CD8-positive, alpha-beta memory T cell (primary cell): Measurements from ENCODE around the gene STX10. TPM values are rescaled to one million over a fixed set of nuclear protein-coding genes. Genes with fewer than 3 reads are reported as not detected.

Source experiments
- CTCF ChIA-PET: fragments of 350-600 bp; sonication (Branson Sonifier 250); formaldehyde crosslinking; loops from one replicate; lab custom pipeline; 2021; ENCODE audit warnings: antibody characterized with exemption; lab: Charles Lee
- POLR2A ChIA-PET: fragments of 350-600 bp; sonication (Branson Sonifier 250); formaldehyde crosslinking; loops from one replicate; lab custom pipeline; 2021; ENCODE audit warnings: antibody characterized with exemption; lab: Charles Lee
- DNase-seq, 5 donors: peaks; one replicate each; pipeline versions ENCODE4 v3.0.0 to v3.0.0-alpha.2; 2020 to 2022; ENCODE audit warnings: mixed read lengths in 1 of 5
- H3K27ac ChIP-seq: one replicate; pipeline ENCODE4 v1.7.0; 2013; ENCODE audit warnings: low read depth, mild to moderate bottlenecking, low read length, moderate library complexity
- H3K27me3 ChIP-seq: 2 replicates; pipeline ENCODE4 v1.7.0; 2013; ENCODE audit warnings: low read length, mild to moderate bottlenecking; ENCODE audit not compliant: insufficient read depth, poor library complexity, severe bottlenecking
- H3K36me3 ChIP-seq: 2 replicates; pipeline ENCODE4 v1.7.0; 2013; ENCODE audit warnings: mild to moderate bottlenecking, low read length, moderate library complexity; ENCODE audit not compliant: insufficient read depth
- H3K4me1 ChIP-seq: 2 replicates; pipeline ENCODE4 v1.7.0; 2013; ENCODE audit warnings: mild to moderate bottlenecking, low read length, moderate library complexity; ENCODE audit not compliant: insufficient read depth
- H3K4me3 ChIP-seq: 2 replicates; pipeline ENCODE4 v1.7.0; 2013; ENCODE audit warnings: mild to moderate bottlenecking, low read length
- H3K9me3 ChIP-seq: 2 replicates; pipeline ENCODE4 v1.7.0; 2013; ENCODE audit warnings: mild to moderate bottlenecking, low read length
- H3K27ac Mint-ChIP-seq, 8 donors: one replicate each; pipeline ENCODE4 v1.8.0; 2020 to 2021; ENCODE audit warnings: mixed read lengths in 8 of 8, mild to moderate bottlenecking in 6 of 8, inconsistent platforms in 3 of 8, moderate library complexity in 3 of 8
- H3K27me3 Mint-ChIP-seq, 2 donors: one replicate each; pipeline ENCODE4 v1.8.0; 2020 to 2021; ENCODE audit warnings: mixed read lengths in 2 of 2, mild to moderate bottlenecking in 1 of 2, moderate library complexity in 1 of 2
- H3K36me3 Mint-ChIP-seq, 3 donors: one replicate each; pipeline ENCODE4 v1.8.0; 2020 to 2021; ENCODE audit warnings: mixed read lengths in 3 of 3, inconsistent platforms in 1 of 3, mild to moderate bottlenecking in 1 of 3
- H3K4me1 Mint-ChIP-seq, 3 donors: one replicate each; pipeline ENCODE4 v1.8.0; 2020 to 2021; ENCODE audit warnings: mixed read lengths in 3 of 3, inconsistent platforms in 1 of 3, mild to moderate bottlenecking in 1 of 3
- H3K4me3 Mint-ChIP-seq, 7 donors: one replicate each; pipeline ENCODE4 v1.8.0; 2020 to 2021; ENCODE audit warnings: mixed read lengths in 7 of 7, mild to moderate bottlenecking in 6 of 7, moderate library complexity in 4 of 7, inconsistent platforms in 2 of 7
- H3K9me3 Mint-ChIP-seq, 5 donors: one replicate each; pipeline ENCODE4 v1.8.0; 2020 to 2022; ENCODE audit warnings: mixed read lengths in 5 of 5, mild to moderate bottlenecking in 3 of 5, moderate library complexity in 2 of 5, inconsistent platforms in 1 of 5
- polyA plus RNA-seq: library from polyadenylated mRNA; unstranded; fragments of 300-500 nt; fragmentation: Illumina TruSeq; gene quantifications from one replicate; pipeline ENCODE4 v1.2.3, GENCODE V29; 2021
- total RNA-seq, 2 experiments: library from RNA; stranded (reverse); gene quantifications; one replicate each; pipeline ENCODE4 v1.2.3, GENCODE V29; 2021

Gene STX10
- total and polyA plus RNA-seq, 3 experiments from 2014 or later = 58.7 to 63.7 (median 60.9) TPM

- peak overlapping the region in 6 of 7 donors; percentile 65 to 91 (median 82) for H3K4me3 Mint-ChIP-seq
- peaks cover 0 to 5% of the 10 kb centered on the region in 2 donors for H3K27me3 Mint-ChIP-seq
- peaks cover 61 to 74% (median 68%) of the 10 kb centered on the region in 3 donors for H3K4me1 Mint-ChIP-seq
- H3K4me1 ChIP-seq = peaks cover 36% of the 10 kb centered on the region
- H3K27me3 ChIP-seq = no peaks in the 10 kb centered on the region
- H3K27ac ChIP-seq = peak overlapping the region; percentile 32
- peak overlapping the region in 4 of 8 donors; percentile 46 to 93 (median 75) for H3K27ac Mint-ChIP-seq
- no peak overlapping the region for H3K4me3 ChIP-seq
- CTCF ChIA-PET = interaction anchor here (0.8 to 3.8 kb wide), 3 partner anchors 8 to 33 kb away, joined by 3 to 22 read pairs (median 3); no protein-coding TSS in a partner anchor
- no peaks in the 10 kb centered on the region for H3K9me3 Mint-ChIP-seq
- H3K36me3 ChIP-seq = no peaks in the 10 kb centered on the region
- no peaks in the 10 kb centered on the region for H3K9me3 ChIP-seq
- POLR2A ChIA-PET = no interaction called here
- H3K36me3 Mint-ChIP-seq = peaks cover 0 to 25% (median 0%) of the 10 kb centered on the region in 3 donors
- DNase-seq = no peak
Measured at GRCh38 chr19:13120031-13120430, 30.1 kb downstream of the STX10 start.

- no peak for DNase-seq
- CTCF ChIA-PET = interaction anchor here (0.8 to 3.8 kb wide), 3 partner anchors 8 to 33 kb away, joined by 3 to 22 read pairs (median 3); no protein-coding TSS in a partner anchor
- Histone ChIP-seq H3K9me3 (no peaks in the 10 kb centered on the region), H3K27ac (peak overlapping the region; percentile 68), H3K36me3 (no peaks in the 10 kb centered on the region), H3K4me1 (peaks cover 36% of the 10 kb centered on the region), H3K27me3 (no peaks in the 10 kb centered on the region), H3K4me3 (no peak overlapping the region)
- Mint-ChIP-seq H3K36me3 (peaks cover 0 to 26% (median 0%) of the 10 kb centered on the region in 3 donors), H3K27ac (peak overlapping the region; percentile 41 to 84 (median 64)), H3K9me3 (no peaks in the 10 kb centered on the region), H3K27me3 (peaks cover 0 to 5% of the 10 kb centered on the region in 2 donors), H3K4me3 (peak overlapping the region; percentile 74 to 92 (median 88)), H3K4me1 (peaks cover 61 to 74% (median 68%) of the 10 kb centered on the region in 3 donors)
- POLR2A ChIA-PET = no interaction called here
Measured at GRCh38 chr19:13119627-13120026, 30.5 kb downstream of the STX10 start.

- H3K9me3 ChIP-seq = no peaks in the 10 kb centered on the region
- peak overlapping the region; percentile 68 for H3K27ac ChIP-seq
- peak overlapping the region in 7 of 8 donors; percentile 17 to 93 (median 81) for H3K27ac Mint-ChIP-seq
- ChIA-PET CTCF (interaction anchor here (0.8 to 3.8 kb wide), 8 partner anchors 14 to 669 kb away, joined by 3 to 22 read pairs (median 4); partner anchors contain the start of genes IER2 and STX10), POLR2A (interaction anchor here (0.6 to 2.2 kb wide), 5 partner anchors 19 to 76 kb away, joined by 5 to 22 read pairs (median 10); partner anchors contain the start of genes IER2 and STX10)
- peak overlapping the region; percentile 30 for H3K4me3 ChIP-seq
- no peaks in the 10 kb centered on the region for H3K9me3 Mint-ChIP-seq
- peaks cover 58 to 70% (median 68%) of the 10 kb centered on the region in 3 donors for H3K4me1 Mint-ChIP-seq
- peaks cover 0 to 5% of the 10 kb centered on the region in 2 donors for H3K27me3 Mint-ChIP-seq
- H3K27me3 ChIP-seq = no peaks in the 10 kb centered on the region
- H3K4me1 ChIP-seq = peaks cover 36% of the 10 kb centered on the region
- peak in 1 of 5 donors; percentile 64 for DNase-seq
- H3K4me3 Mint-ChIP-seq = peak overlapping the region; percentile 74 to 92 (median 88)
- no peaks in the 10 kb centered on the region for H3K36me3 ChIP-seq
- H3K36me3 Mint-ChIP-seq = peaks cover 0 to 29% (median 0%) of the 10 kb centered on the region in 3 donors
Measured at GRCh38 chr19:13118424-13119193, 31.6 kb downstream of the STX10 start.

- peak within 1 kb of the TSS; percentile 81 for H3K4me3 ChIP-seq
- no peaks in the 10 kb centered on the region for H3K36me3 ChIP-seq
- H3K27ac Mint-ChIP-seq = peak within 1 kb of the TSS; percentile 78 to 97 (median 95)
- no peaks in the 10 kb centered on the region for H3K9me3 ChIP-seq
- H3K36me3 Mint-ChIP-seq = peaks cover 0 to 29% (median 0%) of the 10 kb centered on the region in 3 donors
- CTCF ChIA-PET = interaction anchor here (0.7 to 3.8 kb wide), 8 partner anchors 13 to 670 kb away, joined by 3 to 22 read pairs (median 4); partner anchors contain the start of genes IER2 and STX10
- peak within 1 kb of the TSS; percentile 90 to 98 (median 92) for H3K4me3 Mint-ChIP-seq
- H3K27me3 Mint-ChIP-seq = peaks cover 0 to 5% of the 10 kb centered on the region in 2 donors
- H3K27ac ChIP-seq = peak within 1 kb of the TSS; percentile 68
- H3K4me1 ChIP-seq = peaks cover 36% of the 10 kb centered on the region
- POLR2A ChIA-PET = interaction anchor here (0.5 to 2.2 kb wide), 10 partner anchors 13 to 929 kb away, joined by 3 to 22 read pairs (median 7); partner anchors contain the start of genes IER2 and STX10
- H3K4me1 Mint-ChIP-seq = peaks cover 55 to 66% (median 64%) of the 10 kb centered on the region in 3 donors
- H3K27me3 ChIP-seq = no peaks in the 10 kb centered on the region
- DNase-seq = peak; percentile 81 to 89 (median 87)
- no peaks in the 10 kb centered on the region for H3K9me3 Mint-ChIP-seq
Measured at GRCh38 chr19:13117772-13118423, 32.3 kb downstream of the STX10 start, which contains the start of gene NACC1. Gene NACC1 (plus strand): TSS chr19:13118264. CDS start chr19:13135208, 16,944 bp downstream.

GRCh38 chr19:13117176-13117771 lies 32.9 kb downstream of the STX10 start:
- POLR2A ChIA-PET = interaction anchor here (0.5 to 2.2 kb wide), 12 partner anchors 12 to 928 kb away, joined by 3 to 22 read pairs (median 6); partner anchors contain the start of genes IER2 and STX10
- Mint-ChIP-seq H3K27ac (peak overlapping the region; percentile 78 to 97 (median 95)), H3K4me3 (peak overlapping the region; percentile 90 to 98 (median 92)), H3K27me3 (peaks cover 0 to 5% of the 10 kb centered on the region in 2 donors), H3K4me1 (peaks cover 49 to 60% (median 58%) of the 10 kb centered on the region in 3 donors), H3K36me3 (peaks cover 0 to 34% (median 0%) of the 10 kb centered on the region in 3 donors), H3K9me3 (no peaks in the 10 kb centered on the region)
- CTCF ChIA-PET = interaction anchor here (0.7 to 3.8 kb wide), 8 partner anchors 13 to 671 kb away, joined by 3 to 22 read pairs (median 4); partner anchors contain the start of genes IER2 and STX10
- Histone ChIP-seq H3K9me3 (no peaks in the 10 kb centered on the region), H3K4me3 (peak overlapping the region; percentile 81), H3K4me1 (peaks cover 36% of the 10 kb centered on the region), H3K27me3 (no peaks in the 10 kb centered on the region), H3K27ac (peak overlapping the region; percentile 57), H3K36me3 (no peaks in the 10 kb centered on the region)
- DNase-seq = no peak

GRCh38 chr19:13116282-13117175 lies 33.6 kb downstream of the STX10 start, which contains the start of gene TRMT1:
Gene TRMT1 (minus strand): TSS chr19:13116740. CDS start chr19:13116399, 341 bp downstream.
- Mint-ChIP-seq H3K36me3 (peaks cover 0 to 32% (median 0%) of the 10 kb centered on the region in 3 donors), H3K4me3 (peak within 1 kb of the TSS; percentile 90 to 98 (median 92)), H3K27me3 (peaks cover 0 to 5% of the 10 kb centered on the region in 2 donors), H3K4me1 (peaks cover 42 to 52% (median 51%) of the 10 kb centered on the region in 3 donors), H3K9me3 (no peaks in the 10 kb centered on the region), H3K27ac (peak within 1 kb of the TSS; percentile 78 to 97 (median 95))
- ChIA-PET POLR2A (interaction anchor here (0.6 to 2.2 kb wide), 6 partner anchors 11 to 51 kb away, joined by 3 to 22 read pairs (median 5); no protein-coding TSS in a partner anchor), CTCF (interaction anchor here (2.1 to 3.8 kb wide), 2 partner anchors 12 to 36 kb away, joined by 10 to 22 read pairs; no protein-coding TSS in a partner anchor)
- no peaks in the 10 kb centered on the region for H3K9me3 ChIP-seq
- H3K4me1 ChIP-seq = peaks cover 36% of the 10 kb centered on the region
- H3K4me3 ChIP-seq = peak within 1 kb of the TSS; percentile 81
- no peaks in the 10 kb centered on the region for H3K27me3 ChIP-seq
- H3K36me3 ChIP-seq = no peaks in the 10 kb centered on the region
- H3K27ac ChIP-seq = peak within 1 kb of the TSS; percentile 57
- DNase-seq = peak; percentile 82 to 93 (median 86)
